Coronary artery (tissue), 2 donors: ENCODE data around the gene COMMD7.

Source experiments
- DNase-seq: peaks from one replicate; pipeline ENCODE4 v3.0.0-alpha.2; 2017; ENCODE audit warnings: low spot score
- H3K27ac ChIP-seq, 2 donors: fragments of 200-600 bp; sonication (generic); one replicate each; pipeline ENCODE4 v1.5.1; 2016 to 2019
- H3K4me3 ChIP-seq: fragments of 200-600 bp; sonication (generic); 2 replicates; pipeline ENCODE4 v1.5.1; 2016; ENCODE audit warnings: mild to moderate bottlenecking, moderate library complexity
- CTCF ChIP-seq: fragments of 200-600 bp; sonication (generic); IDR thresholded peaks from one replicate; pipeline ENCODE4 v1.5.1; 2019; ENCODE audit warnings: antibody characterized with exemption

COMMD7 gene

GRCh38 chr20:32664678-32665159, 78.5 kb downstream of the COMMD7 start:
- DNase-seq, result no peak
- no peak overlapping the region for H3K27ac ChIP-seq
- TF ChIP-seq CTCF, result no peak
- H3K4me3 ChIP-seq, result no peak overlapping the region

DNA sequence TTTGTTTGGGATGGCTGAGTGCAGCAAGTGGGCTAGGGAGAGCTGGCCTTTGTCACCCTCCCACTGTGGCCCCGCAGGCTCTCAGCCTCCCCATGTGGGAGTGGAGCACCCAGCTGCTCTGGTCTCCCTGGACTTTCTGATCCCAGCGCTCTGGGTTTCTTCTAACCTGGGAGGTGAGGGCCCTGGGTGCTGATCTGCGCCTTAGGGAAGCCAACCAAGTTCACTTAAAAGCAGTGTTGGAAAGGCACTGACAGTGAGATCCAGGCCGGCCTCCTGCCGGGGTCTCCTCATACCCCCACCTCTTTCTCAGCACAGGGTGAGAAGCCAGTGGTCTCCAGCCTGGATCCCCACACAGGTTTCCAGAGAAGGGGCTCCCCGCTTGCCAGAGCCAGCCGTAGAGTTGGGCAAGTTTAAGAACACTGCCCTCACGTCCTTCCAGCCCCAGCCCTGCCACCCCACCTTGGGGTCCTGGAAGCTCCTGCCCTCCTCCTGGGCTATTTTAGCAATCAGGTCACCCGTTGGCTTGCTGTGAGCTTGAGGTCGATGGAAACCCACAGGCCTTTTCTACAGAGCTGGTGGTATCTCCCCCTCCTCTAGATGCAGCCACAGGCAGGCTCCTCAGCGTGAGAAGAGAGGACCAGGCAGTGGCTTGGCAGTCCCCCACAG, 79.1 kb downstream of the COMMD7 start:
- no peak for TF ChIP-seq CTCF
- DNase-seq, result no peak
- no peak overlapping the region for H3K4me3 ChIP-seq
- H3K27ac ChIP-seq, result no peak overlapping the region

DNA sequence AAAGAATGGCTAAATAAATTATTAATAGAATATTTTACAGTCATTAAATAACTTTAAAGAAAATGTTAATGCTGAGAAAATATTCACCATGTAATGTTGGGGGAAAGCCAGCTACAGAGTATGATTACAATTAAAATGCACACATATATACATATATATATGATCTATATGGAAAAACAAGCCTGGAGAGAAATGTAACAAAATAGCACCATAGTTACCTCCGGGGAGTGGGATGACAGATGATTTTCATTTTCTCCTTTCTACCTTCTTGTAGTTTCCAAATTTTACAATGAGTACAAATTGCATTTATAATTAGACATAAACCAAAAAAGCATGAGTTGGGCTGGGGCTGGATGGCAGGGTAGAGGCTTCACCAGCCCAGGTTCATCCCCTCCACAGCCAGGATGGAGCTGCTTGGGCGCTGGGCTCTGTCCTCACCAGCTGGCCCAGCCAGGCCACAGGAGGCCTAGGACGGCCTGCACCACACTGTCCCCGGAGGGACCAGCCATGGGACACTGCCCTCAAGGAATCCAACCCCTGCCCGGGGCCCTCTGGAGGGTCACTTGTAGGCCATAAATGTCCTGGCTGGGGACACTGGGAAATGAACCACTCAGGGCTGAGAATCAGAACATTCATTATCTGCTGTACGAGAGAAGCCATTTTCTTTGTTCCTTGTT, 79.8 kb downstream of the COMMD7 start:
- no peak overlapping the region for H3K27ac ChIP-seq
- no peak overlapping the region for H3K4me3 ChIP-seq
- no peak for DNase-seq
- no peak for TF ChIP-seq CTCF

DNA sequence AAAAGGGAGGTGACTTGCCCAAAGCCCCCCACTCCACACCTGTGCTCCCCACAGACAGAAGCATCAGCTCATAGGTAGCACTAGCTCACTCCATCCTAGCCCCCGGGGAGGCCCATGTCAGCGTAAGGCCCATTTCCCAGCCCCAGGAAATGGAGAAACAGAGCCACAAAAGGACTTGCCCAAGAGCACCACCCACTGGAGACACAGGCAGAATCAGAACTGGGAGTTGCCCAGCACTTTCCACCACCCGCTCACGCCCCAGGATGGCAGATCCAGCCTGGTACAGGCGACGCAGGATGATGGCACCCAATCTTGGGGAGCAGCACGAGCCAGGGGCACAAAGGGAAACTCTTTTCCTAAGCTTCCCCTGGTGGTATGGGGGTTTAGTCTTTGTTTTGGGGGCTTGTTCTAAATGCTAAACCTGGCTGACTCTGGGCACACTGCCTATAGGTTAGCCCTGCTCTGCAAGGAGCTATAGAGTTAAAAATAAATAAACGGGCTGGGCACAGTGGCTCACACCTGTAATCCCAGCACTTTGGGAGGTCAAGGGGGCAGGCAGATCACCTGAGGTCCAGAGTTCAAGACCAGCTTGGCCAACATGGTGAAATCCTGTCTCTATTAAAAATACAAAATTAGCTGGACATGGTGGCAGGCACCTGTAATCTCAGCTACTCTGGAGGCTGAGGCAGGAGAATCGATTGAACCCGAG, 81.3 kb downstream of the COMMD7 start:
- DNase-seq, result no peak
- H3K27ac ChIP-seq, result no peak overlapping the region
- no peak overlapping the region for H3K4me3 ChIP-seq
- TF ChIP-seq CTCF, result no peak

DNA sequence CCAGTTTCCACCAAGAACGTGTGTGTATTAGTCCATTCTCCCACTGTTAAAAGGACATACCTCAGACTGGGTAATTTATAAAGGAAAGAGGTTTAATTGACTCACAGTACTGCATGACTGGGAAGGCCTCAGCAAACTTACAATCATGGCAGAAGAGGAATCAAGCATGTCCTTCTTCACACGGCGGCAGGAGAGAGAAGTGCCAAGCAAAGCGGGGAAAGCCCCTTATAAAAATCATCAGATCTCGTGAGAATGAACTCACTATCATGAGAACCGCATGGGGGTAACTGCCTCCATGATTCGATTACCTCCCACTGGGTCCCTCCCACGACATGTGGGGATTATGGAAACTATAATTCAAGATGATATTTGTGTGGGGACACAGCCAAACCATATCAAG, 82.6 kb downstream of the COMMD7 start:
- Histone ChIP-seq H3K4me3 (no peak overlapping the region), H3K27ac (no peak overlapping the region)
- no peak for DNase-seq
- no peak for TF ChIP-seq CTCF

DNA sequence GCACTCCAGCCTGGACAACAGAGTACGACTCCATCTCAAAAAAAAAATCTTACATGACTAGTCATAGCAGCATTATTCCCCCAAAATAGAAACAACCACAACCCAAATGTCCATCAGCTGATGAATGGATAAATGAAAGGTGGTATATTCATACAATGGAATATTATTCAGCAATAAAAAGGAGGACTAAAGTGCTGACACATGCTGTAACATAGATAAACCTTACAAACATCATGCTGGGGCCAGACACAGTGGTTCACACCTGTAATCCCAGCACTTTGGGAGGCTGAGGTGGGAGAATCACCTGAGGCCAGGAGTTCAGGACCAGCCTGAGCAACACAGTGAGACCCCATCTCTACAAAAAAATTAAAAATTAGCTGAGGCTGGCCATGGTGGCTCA, 86.4 kb downstream of the COMMD7 start:
- H3K27ac ChIP-seq, result no peak overlapping the region
- TF ChIP-seq CTCF, result no peak
- no peak overlapping the region for H3K4me3 ChIP-seq
- no peak for DNase-seq
